IPS-11a (cell line): Measurements from ENCODE around the gene CLIC1.
"Not testable (repeated sequence)": the region's sequence is repeated elsewhere in the genome, so short reads cannot be mapped to it uniquely, and the experiment has no call there.

Experiments
- H3K4me3 ChIP-seq: one replicate; pipeline ENCODE4 v1.5.1; 2013; ENCODE audit warnings: low read depth, low read length, control low read depth

CLIC1 gene

GRCh38 chr6:31723980-31724691 lies 12.2 kb downstream of the CLIC1 start:
- H3K4me3 ChIP-seq = no peak overlapping the region

- H3K4me3 ChIP-seq = no peak within 1 kb of the TSS
Observed at GRCh38 chr6:31723245-31723979, 12.9 kb downstream of the CLIC1 start, which contains the start of gene MPIG6B. Gene MPIG6B, plus strand, starts transcription at chr6:31723373. Its CDS starts 11 bp downstream, at chr6:31723384.

GRCh38 chr6:31722173-31722572 lies 14.2 kb downstream of the CLIC1 start:
- H3K4me3 ChIP-seq = no peak overlapping the region

GRCh38 chr6:31721351-31722020 lies 14.8 kb downstream of the CLIC1 start, which contains the start of gene LY6G6C:
Gene LY6G6C, minus strand, starts transcription at chr6:31721746. Its CDS starts 67 bp downstream, at chr6:31721679.
- H3K4me3 ChIP-seq = no peak within 1 kb of the TSS

- no peak overlapping the region for H3K4me3 ChIP-seq
Observed at GRCh38 chr6:31720196-31720770, 16.0 kb downstream of the CLIC1 start.

- no peak overlapping the region for H3K4me3 ChIP-seq
Observed at GRCh38 chr6:31719001-31719400, 17.3 kb downstream of the CLIC1 start.

- H3K4me3 ChIP-seq = no peak overlapping the region
Observed at GRCh38 chr6:31718265-31718664, 18.1 kb downstream of the CLIC1 start.

- no peak overlapping the region for H3K4me3 ChIP-seq
Observed at GRCh38 chr6:31717499-31718222, 18.7 kb downstream of the CLIC1 start.

GRCh38 chr6:31715022-31715958 lies 21.0 kb downstream of the CLIC1 start, which contains the start of gene LY6G6D:
Gene LY6G6D, plus strand, starts transcription at chr6:31715348. Its CDS starts 8 bp downstream, at chr6:31715356.
- no peak within 1 kb of the TSS for H3K4me3 ChIP-seq

GRCh38 chr6:31713991-31714684 lies 22.2 kb downstream of the CLIC1 start:
- no peak overlapping the region for H3K4me3 ChIP-seq

- H3K4me3 ChIP-seq = no peak overlapping the region
Observed at GRCh38 chr6:31713465-31713864, 22.9 kb downstream of the CLIC1 start.

GRCh38 chr6:31712296-31712695 lies 24.0 kb downstream of the CLIC1 start:
- H3K4me3 ChIP-seq = no peak overlapping the region

- no peak overlapping the region for H3K4me3 ChIP-seq
Observed at GRCh38 chr6:31711233-31711632, 25.1 kb downstream of the CLIC1 start.

- no peak overlapping the region for H3K4me3 ChIP-seq
Observed at GRCh38 chr6:31710523-31711219, 25.7 kb downstream of the CLIC1 start.

GRCh38 chr6:31709157-31709556 lies 27.2 kb downstream of the CLIC1 start:
- not testable (repeated sequence) for H3K4me3 ChIP-seq

- H3K4me3 ChIP-seq = no peak overlapping the region
Observed at GRCh38 chr6:31708224-31708623, 28.1 kb downstream of the CLIC1 start.

- no peak overlapping the region for H3K4me3 ChIP-seq
Observed at GRCh38 chr6:31707701-31708100, 28.6 kb downstream of the CLIC1 start.

GRCh38 chr6:31706599-31706998 lies 29.7 kb downstream of the CLIC1 start, which contains the start of gene LY6G6F:
Gene LY6G6F, plus strand, starts transcription at chr6:31706866. Its CDS starts 41 bp downstream, at chr6:31706907.
- no peak within 1 kb of the TSS for H3K4me3 ChIP-seq
